T-helper 1 cell treated with Interleukin-12 subunit alpha and Interleukin-12 subunit beta and Interleukin-4 antibody, amounts not matched to agents 30 ng/mL and 1 ng/mL, for 36 hours (primary cell): ENCODE data around the gene CDIPT. TPM values are rescaled to one million over a fixed set of nuclear protein-coding genes. Genes with fewer than 3 reads are reported as not detected.
"Not testable (repeated sequence)": the region's sequence is repeated elsewhere in the genome, so short reads cannot be mapped to it uniquely, and the experiment has no call there.

Source experiments
- intact Hi-C: fragments of 100-400 bp; cut with micrococcal nuclease; formaldehyde crosslinking; loops from one replicate; pipeline ENCODE4 v1.15.1; 2024
- total RNA-seq: library from RNA; stranded (reverse); gene quantifications from 2 replicates; pipeline ENCODE4 v1.2.3, GENCODE V29; 2022

CDIPT gene, protein sequence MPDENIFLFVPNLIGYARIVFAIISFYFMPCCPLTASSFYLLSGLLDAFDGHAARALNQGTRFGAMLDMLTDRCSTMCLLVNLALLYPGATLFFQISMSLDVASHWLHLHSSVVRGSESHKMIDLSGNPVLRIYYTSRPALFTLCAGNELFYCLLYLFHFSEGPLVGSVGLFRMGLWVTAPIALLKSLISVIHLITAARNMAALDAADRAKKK
- total RNA-seq, result 68.7 and 75.4 TPM in 2 replicates

DNA sequence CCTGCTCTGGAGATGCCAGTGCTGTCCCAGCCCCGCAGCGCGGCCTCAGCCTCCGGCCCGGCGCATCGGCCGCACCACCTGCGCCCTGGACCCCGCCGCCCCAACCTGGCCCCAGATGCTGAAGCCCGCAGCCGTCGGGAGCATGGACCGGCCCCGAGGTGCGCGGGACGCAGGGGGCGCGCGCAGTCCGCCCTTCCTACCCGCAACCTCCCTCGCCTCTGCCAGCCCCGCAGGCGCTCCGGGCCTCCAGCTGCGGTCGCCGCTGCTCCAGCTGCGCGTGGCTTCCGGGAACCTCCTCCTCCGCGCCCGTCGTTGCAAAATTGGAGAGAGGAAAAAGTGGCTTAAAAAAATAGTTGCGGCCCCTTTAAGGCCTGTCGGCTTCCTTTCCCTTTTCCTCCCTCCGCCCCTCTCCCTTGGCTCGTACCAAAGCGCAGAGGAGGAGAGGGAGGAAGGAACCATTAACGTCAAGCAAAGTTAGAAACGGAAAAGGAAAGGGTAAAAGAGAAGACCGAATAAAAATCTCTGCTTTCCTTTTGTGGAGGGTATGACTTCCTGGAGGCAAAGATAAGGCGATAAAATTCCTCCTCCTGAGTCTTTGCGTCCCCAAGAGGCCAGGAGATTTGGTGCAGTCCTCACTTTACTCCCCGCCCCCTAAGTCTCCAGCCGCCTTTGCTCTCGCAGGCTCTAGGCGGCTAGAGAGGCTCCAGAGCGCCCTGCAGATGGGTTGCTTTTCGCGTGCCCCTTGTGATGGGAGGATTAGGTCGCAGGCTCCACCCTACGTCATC is at the start of gene CDIPT:
Gene CDIPT (minus strand): TSS at position 343 of the 785 bp plus-strand sequence. CDS start 369 bp downstream, outside the sequence.
- intact Hi-C loops, result loop anchor here (1.0 kb wide), 13 partner anchors 14 to 268 kb away; partner anchors contain the start of genes ASPHD1, INO80E, KCTD13 and KIF22

DNA sequence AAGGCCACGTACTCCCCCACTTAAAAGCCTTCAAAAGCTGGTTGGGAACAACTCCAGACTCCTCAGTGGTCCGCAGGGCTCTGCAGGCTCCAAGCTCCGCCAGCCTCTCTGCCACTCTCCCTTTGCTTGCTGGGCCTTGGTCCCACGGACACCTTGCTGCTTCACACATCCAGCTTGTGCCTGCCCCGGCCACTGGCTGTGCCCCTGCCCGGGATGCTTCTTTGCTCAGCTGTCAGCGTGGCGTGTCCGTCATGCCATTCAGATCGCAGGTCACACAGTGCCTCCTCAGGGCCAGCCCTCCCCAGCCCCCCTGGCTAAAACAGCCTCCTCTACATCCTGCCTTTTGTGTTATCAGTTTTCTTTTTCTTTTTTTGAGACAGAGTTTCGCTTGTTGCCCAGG is 49.1 kb upstream of the CDIPT start:
- intact Hi-C loops, result no loop called here

DNA sequence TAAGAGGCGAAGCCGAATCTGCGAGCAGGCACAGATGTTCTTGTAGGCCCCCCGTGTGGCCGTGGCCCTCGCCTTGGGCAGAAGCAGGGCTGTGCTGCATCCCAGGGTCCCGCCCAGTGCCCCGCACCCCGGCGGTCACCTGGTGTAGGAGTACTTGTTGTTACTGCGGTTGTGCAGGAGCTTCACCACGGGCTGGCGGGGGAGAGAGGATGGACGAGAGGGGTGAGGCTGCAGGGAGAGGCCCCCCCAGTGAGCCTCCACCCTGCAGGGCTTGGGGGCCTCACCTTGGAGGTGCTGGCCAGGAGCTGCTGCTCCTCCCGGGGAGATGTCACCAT is 48.6 kb upstream of the CDIPT start:
- intact Hi-C loops, result no loop called here

DNA sequence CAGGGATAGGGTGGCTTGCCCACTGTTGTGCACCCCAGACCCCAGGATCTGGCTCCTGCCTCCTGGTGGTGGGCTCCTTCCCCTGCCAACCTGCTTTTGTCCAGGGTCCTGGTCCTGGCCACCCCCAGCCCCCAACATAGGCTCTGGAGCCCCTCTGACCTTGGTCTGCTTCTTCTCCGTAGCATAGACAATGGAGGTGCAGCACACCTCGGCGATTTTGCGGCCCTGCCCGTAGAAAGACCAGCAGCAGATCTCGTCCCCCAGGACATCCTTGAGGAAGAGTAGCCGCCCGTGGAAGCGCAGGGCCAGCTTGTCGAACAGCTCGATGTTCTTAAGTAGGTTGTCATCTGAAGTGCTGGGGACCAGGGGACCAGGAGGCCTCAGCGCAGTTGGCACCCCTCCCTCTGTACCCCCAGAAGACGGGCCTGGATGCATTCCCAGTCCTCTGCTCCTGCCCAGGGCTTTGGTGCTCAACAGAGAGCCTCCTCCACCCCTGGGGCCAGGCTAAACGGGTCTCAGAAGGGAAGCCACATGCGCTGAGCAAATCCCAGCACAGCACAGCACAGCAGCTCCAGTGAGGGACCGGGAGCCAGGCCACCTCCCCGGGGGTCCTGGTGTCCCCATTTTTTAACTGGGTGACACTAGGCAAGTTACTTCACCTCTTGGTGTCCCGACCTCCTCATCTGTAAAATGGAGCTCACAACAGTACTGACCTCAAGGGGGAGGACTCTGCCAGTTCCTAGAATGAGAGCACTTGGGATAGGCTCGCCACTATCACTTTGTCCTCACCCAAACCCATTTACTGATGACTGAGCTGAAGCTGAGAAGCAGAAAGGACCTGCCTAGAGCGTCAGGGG is 48.0 kb upstream of the CDIPT start:
- intact Hi-C loops, result no loop called here

DNA sequence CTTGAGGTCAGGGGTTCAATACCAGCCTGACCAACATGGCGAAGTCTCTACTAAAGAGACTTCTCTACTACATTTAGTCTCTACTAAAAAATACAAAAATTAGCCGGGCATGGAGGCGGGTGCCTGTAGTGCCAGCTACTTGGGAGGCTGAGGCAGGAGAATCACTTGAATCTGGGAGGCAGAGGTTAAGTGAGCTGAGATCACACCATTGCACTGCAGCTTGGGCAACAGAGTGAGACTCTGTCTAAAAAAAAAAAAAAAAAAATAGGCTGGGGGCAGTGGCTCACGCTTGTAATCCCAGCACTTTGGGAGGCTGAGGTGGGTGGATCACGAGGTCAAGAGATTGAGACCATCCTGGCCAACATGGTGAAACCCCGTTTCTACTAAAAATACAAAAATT is 46.8 kb upstream of the CDIPT start:
- intact Hi-C loops, result not testable (repeated sequence)

DNA sequence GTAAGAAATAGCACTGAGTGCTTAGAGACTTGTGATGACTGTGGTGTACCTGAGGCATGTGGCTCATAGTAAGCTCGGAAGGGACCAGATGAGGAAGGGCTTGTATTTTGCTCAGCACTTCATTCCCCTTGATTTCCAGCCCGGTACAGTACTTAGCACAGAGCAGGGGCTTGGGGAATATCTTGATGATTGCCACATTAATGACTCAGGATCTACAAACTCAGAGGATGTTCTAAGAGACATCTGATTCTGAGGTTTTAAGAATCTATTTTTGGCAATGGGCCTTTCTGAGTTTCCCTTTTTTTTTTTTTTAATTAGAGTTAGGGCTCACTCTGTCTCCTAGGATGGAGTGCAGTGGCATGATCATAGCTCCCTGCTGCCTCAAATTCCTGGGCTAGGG is 46.4 kb upstream of the CDIPT start:
- intact Hi-C loops, result no loop called here

DNA sequence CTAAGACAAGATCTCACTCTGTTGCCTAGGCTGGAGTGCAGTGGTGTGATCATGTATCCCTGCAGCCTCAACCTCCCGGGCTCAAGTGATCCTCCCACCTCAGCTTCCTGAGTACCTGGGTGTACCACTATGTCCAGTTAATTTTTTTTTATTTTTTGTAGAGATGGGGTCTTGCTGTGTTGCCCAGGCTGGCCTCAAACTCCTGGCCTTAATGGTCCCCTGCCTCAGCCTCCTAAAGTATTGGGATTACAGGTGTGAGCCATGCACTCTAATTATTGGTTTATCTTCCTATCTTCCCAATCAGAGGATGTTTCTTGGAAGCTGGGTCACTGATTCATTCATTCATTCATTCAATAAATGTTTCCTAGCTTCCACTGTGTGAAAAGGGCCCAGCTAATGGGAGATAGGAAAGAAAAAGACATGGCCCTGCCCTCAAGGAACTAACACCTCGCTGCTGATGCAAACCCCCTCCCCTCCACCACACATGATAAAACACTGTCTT is 45.7 kb upstream of the CDIPT start:
- intact Hi-C loops, result no loop called here

DNA sequence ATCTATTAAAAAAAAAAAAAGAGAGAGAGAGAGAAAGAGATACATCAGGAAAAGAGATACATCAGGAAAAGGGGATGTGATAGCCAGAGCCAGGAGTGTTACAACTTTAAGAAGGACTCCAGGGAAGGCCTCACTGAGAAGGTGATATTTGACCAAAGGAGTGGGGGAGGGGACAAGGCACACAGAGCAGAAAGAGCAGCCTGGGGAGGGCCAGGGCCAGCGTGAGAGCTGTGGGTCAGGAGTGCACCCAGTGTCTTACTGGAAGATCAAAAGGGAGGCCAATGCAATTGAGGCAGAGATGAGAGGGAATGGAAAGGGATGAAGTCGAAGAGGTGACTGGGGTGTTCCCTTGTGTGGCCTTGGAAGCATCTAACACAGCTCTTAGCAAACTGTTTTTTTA is 44.9 kb upstream of the CDIPT start:
- intact Hi-C loops, result no loop called here

DNA sequence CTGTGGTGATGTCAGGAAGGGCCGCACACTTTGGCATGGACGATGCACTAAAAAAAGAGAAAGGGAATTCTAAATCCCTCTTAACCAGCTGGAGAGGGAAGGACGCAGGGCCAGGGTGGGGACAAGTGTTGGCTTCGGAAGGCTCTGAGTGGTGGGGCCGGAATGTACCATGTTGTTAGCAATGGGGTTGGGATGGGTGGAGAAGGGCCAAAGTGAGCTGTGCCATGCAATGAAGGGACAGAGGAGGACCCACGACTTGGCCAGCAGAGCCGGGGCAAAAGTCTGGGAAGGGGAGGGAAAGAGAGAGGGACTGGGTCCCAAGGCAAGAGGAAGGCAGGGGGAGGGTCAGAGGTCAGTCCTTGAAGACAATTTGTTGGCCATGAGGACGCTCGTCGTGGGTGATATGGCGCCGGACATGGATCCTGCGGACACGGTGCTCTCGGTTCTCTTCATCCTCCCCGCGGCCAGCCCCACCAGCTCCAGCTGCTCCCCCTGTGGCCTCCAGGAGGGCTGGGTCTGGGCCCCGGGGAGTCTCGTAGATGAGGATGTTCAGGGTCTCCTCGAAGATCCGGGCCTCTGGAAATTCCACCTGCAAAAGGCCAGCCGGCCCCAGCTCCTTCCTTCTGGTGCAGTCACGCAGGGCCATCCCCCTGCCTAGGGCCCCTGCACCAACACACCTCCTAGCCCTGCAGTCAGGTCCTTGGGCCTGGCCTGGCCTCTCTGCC is 43.7 kb upstream of the CDIPT start:
- intact Hi-C loops, result no loop called here

DNA sequence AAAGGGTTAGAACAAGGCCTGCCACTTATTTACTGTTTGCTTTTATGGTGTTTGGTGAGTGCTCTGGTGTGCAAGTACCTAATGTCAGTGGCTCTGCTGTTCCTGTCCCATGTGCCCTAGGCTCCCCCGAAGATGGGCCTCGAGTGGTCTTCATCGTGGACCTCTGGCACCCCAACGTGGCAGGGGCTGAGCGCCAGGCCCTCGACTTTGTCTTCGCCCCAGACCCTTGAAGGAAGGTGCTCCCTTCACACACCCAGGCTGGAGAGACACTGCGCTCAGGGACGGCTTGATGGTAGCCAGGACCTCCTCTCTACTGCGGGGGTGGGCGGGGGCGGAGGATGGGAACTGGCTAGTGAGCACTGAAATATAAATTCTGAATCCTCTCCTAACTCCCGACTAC is 42.6 kb upstream of the CDIPT start:
- intact Hi-C loops, result no loop called here

DNA sequence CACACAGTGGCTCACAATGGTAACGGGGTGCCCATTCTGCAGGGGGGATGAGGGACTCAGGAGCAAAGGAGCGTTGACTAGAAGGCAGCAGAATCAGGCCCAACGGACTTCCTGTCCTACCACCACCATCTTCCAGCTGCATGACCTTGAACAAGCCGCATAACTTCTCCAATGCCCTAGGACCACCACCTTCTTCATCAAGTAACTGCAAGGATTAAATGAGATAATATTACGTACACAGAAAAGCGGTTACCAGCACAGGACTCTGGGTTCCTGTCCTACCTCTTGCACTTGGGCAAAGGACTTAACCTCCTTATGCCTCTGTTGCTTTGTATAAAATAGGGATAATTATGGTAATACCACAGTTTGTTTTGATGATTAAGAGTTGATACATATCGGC is 41.9 kb upstream of the CDIPT start:
- intact Hi-C loops, result loop anchor here (5.0 kb wide), 1 partner anchor 117 kb away; the partner anchor contains the start of gene C16orf92

DNA sequence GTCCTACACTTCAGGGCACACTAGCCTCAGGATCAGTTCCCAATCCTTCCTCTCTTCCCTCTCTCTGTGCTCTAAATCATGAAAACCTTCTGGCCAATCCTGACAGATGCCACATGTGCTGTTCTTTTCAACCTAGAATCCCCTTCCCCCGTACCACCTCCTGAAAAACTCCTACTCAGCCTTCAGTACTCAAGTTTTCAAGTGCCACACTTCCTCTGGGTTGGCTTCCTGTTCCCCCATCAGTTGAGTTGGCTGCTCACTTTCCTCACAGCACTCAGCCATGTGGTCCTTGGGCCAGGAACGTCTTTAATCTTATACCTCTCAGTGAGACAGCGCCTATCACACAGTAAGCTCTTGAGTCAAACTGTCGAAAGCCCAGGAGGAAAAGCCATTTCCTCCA is 40.6 kb upstream of the CDIPT start:
- intact Hi-C loops, result loop anchor here (5.0 kb wide), 1 partner anchor 119 kb away; the partner anchor contains the start of gene C16orf92

DNA sequence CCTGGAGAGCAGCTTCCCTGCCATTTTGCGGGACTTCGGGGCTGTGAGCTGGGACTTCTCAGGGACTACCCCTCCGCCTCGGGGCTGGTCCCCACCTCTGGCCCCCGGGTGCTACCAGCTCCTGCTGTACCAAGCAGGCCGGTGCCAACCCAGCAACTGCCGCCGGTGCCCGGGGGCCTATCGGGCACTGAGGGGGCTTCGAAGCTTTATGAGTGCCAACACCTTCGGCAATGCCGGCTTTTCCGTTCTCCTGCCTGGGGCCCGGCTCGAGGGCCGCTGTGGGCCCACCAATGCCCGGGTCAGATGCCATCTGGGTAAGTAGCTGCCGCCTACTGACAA is 38.5 kb upstream of the CDIPT start:
- intact Hi-C loops, result loop anchor here (5.0 kb wide), 1 partner anchor 121 kb away; the partner anchor contains the start of gene C16orf92

DNA sequence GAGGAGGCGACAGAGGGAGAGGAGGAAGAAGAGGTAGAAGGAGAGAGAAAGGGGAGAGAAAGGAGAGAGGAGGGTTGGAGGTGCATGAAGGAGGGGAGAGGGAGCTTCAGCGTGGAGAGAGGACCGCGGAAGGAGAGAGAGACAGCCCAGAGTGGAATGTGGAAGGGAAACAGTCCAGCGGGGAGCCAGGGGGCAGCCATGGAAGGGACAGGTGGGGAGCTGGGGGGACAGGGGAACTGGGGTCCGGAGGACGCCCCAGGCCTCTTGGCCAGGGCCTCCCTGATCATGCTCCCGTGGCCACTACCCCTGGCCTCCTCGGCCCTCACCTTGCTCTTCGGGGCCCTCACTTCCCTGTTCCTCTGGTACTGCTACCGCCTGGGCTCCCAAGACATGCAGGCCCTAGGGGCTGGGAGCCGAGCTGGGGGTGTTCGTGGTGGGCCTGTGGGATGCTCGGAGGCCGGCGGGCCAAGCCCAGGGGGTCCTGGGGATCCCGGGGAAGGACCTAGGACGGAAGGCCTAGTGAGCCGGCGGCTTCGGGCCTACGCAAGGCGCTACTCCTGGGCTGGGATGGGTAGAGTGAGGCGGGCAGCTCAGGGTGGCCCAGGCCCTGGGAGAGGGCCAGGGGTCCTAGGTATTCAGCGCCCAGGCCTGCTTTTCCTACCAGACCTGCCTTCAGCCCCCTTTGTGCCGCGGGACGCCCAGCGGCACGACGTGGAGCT is 38.0 kb upstream of the CDIPT start:
- intact Hi-C loops, result loop anchor here (1.0 to 5.0 kb wide), 5 partner anchors 24 to 121 kb away; partner anchors contain the start of genes C16orf92, CDIPT, INO80E and KCTD13

DNA sequence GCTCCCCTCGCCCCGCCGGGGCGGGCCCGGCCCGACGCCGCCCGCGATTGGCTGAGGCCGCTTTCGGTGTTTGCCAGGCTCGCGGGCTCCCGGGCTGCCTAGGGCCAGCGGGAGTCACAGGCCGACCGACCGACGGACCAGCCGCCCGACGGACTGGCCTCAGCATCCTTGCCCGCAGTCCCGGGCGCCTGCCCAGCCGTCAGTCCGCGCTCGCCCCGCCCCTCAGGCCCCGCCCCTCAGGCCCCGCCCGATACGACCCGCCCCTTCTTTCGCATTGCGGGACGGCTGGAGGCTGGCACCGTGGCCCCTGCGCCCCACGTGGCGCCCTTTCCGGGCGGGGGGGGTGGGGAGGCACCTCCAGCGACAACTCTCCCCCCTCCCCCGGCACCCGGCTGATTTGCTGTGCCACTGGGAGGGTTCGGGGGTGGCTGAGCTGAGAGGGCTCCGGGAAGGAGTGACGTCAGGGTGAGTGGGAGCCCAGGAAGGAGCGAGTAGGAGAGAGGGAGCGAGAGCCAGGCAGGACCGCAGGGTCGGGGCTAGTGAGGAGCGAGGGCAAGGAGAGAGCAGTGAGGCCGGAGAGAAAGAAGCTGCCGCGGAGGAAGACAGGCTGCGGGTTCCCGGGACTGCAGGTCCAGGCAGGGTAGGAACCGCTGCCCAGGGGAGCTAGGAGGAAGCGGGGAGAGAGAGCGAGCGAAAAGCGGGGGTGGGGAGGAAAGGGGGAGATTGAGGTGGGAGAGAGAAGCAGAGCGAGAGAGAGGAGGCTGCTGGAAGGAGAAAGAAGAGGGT is 37.3 kb upstream of the CDIPT start, which contains the start of gene ASPHD1:
Gene ASPHD1 (plus strand): TSS at position 387 of the 786 bp plus-strand sequence. CDS start 484 bp downstream, outside the sequence.
- intact Hi-C loops, result loop anchor here (1.0 to 5.0 kb wide), 5 partner anchors 23 to 122 kb away; partner anchors contain the start of genes C16orf92, CDIPT, INO80E and KCTD13

DNA sequence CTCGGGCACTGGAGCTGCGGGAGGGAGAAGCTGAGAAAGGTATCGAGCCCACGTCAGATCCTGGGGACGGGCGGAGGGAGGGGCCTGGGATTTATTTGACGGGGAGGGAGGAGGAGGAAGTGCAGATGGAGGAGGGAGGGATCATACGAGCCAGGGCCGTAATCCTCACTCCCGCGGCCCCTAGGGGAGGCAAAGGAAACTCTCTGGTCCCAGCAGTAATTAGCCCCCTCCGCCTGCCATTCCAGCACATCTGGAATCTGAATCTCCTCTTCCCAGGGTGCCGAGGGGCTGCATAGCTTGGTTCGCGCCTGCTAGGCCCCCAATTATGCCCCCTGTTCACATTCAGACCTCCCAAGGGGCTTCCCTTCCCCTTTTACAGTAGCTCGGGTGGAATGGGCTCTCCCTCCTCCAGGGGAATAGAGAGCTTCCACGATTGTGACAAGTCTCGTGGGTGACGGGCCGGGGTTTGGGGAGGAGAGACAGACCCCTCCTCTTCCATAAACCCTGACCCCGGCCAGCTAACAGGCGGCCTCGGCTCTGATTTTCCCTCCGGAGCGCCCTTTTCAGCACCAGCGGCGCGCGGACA is 36.6 kb upstream of the CDIPT start, which contains the start of gene SEZ6L2:
Gene SEZ6L2 (minus strand): TSS at position 35 of the 586 bp plus-strand sequence. CDS start 531 bp downstream, outside the sequence.
- intact Hi-C loops, result loop anchor here (1.0 to 5.0 kb wide), 5 partner anchors 22 to 123 kb away; partner anchors contain the start of genes C16orf92, CDIPT, INO80E and KCTD13

DNA sequence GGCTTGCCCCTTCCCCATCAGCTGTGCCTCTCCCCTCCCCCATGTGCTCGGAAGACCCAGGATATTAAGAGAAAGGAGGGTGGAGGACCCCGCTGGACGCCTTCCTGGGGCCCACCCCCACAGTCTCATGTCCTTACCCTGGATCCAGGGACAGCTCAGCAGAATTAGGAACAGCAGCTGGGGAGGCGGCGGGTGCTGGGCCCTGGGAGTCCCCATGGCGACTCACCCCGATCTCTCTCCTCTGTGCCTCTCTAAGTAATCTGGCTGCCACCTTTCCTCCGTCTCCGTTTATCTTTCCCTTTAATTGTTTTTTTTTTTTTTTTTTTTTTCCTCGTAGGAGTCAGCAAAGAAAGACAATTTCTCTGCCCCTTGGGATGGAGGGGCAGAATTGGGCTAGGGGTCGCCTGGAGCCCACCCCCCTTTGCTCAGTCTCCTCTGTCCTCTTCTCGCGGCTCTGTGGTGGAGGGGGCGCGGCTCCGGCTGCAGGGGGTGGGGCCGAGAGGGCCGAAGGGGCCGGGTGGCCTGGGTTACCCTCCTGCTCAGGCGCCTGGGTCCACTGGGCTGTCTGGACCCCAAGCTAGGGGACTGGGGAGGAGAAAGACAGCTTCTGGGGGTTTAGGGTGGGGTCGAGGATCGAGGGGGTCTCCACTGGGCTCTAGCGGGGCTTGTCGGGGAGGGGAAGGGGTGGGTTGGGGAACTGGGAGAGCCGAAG is 35.9 kb upstream of the CDIPT start:
- intact Hi-C loops, result no loop called here
